PC-9 (cell line): Measurements from ENCODE around the gene NDRG2.

Experiments used
- EZH2 ChIP-seq: fragments of 200-600 bp; sonication (generic); IDR thresholded peaks from 2 replicates; pipeline ENCODE4 v1.8.0; 2017; ENCODE audit warnings: antibody characterized with exemption, low read depth
- TF ChIP-seq, protein P1 (sequence below): fragments of 200-600 bp; sonication (generic); conservative IDR thresholded peaks from 2 replicates; pipeline ENCODE4 v1.6.1; 2017; ENCODE audit warnings: mixed run types, antibody characterized with exemption, mild to moderate bottlenecking, moderate library complexity

DNA sequence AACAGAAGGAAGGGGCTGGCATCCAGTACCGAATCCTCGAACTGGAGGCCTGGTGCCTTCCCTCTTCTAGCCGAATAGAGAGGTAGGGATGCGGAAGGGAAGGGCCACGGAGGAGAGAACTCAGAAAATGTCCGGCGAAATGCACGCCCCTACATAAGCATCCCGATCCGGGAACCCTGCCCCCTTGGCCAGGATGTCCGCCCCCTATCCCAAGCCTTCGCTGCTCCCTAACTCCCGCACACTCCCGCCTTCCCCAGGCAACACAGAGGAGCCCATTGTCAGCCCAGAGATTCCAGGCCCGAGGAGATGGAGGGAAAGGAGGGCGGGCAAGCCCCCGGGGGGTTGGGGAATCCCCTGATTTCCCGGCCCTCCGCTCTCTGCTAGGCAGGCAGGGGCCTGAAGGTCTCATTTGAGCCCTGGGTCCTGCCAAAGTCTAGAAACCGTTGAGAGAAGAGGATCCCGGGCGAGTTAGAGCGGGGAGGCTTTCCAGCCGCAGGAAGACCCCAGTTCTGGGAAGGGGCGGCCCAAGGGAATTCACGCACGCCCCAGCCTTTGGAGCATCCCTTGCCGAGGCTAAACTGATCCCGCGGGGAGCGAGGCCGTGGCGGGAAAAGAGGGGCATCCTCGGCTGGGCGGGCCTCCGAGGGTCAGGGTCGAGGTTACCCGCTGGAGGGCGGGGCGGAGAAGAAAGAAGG, 44.7 kb upstream of the NDRG2 start:
- TF ChIP-seq, protein P1, sequence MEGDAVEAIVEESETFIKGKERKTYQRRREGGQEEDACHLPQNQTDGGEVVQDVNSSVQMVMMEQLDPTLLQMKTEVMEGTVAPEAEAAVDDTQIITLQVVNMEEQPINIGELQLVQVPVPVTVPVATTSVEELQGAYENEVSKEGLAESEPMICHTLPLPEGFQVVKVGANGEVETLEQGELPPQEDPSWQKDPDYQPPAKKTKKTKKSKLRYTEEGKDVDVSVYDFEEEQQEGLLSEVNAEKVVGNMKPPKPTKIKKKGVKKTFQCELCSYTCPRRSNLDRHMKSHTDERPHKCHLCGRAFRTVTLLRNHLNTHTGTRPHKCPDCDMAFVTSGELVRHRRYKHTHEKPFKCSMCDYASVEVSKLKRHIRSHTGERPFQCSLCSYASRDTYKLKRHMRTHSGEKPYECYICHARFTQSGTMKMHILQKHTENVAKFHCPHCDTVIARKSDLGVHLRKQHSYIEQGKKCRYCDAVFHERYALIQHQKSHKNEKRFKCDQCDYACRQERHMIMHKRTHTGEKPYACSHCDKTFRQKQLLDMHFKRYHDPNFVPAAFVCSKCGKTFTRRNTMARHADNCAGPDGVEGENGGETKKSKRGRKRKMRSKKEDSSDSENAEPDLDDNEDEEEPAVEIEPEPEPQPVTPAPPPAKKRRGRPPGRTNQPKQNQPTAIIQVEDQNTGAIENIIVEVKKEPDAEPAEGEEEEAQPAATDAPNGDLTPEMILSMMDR = no peak
- no peak for TF ChIP-seq EZH2
